Adipocyte (in vitro differentiated cells): ENCODE measurements around the gene MGAT5.

Experiments used
- DNase-seq: peaks from one replicate; pipeline ENCODE4 v3.0.0-alpha.2; 2015; ENCODE audit warnings: low read depth
- H3K27me3 ChIP-seq: replicated peaks from 2 replicates; pipeline ENCODE4 v1.7.0; 2013; ENCODE audit warnings: mild to moderate bottlenecking, low read length, moderate library complexity; ENCODE audit not compliant: control insufficient read depth, insufficient read depth
- H3K36me3 ChIP-seq: 2 replicates; pipeline ENCODE4 v1.7.0; 2013; ENCODE audit warnings: low read length, mild to moderate bottlenecking, moderate library complexity; ENCODE audit not compliant: control insufficient read depth, insufficient read depth, severe bottlenecking
- H3K4me1 ChIP-seq: 2 replicates; pipeline ENCODE4 v1.7.0; 2013; ENCODE audit warnings: mild to moderate bottlenecking, low read length, moderate library complexity; ENCODE audit not compliant: control insufficient read depth, insufficient read depth
- H3K4me3 ChIP-seq: 2 replicates; pipeline ENCODE4 v1.7.0; 2013; ENCODE audit warnings: mild to moderate bottlenecking, low read length, moderate library complexity
- H3K9ac ChIP-seq: 2 replicates; pipeline ENCODE4 v1.7.0; 2013; ENCODE audit warnings: mild to moderate bottlenecking, low read length, moderate library complexity
- H3K9me3 ChIP-seq: 2 replicates; pipeline ENCODE4 v1.7.0; 2013; ENCODE audit warnings: mild to moderate bottlenecking, low read length, moderate library complexity; ENCODE audit not compliant: control insufficient read depth

Gene MGAT5

DNA sequence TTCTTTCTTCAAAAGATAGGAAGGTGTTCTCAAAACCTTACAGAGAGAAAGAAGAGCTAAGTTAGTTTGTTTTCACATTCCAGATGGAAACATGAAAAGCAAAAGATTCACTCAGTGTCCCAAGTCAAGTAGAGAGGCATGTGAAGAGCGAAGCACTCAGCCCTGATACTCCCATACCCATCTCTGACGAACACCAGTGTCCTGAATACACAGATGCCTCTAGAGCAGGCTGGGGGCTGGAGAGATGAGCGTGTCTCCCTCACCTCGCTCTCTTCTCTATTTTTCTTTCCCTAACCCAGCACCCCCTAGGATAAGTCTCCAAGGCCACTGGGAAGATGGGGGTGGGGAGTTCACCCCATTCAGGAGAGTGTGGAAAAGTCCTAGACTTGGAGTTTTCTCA lies 237.2 kb downstream of the MGAT5 start:
- no peak overlapping the region for H3K4me3 ChIP-seq
- H3K36me3 ChIP-seq = no peaks in the 10 kb centered on the region
- H3K9ac ChIP-seq = no peak overlapping the region
- no peaks in the 10 kb centered on the region for H3K4me1 ChIP-seq
- DNase-seq = no peak
- peaks cover 20% of the 10 kb centered on the region for H3K27me3 ChIP-seq
- H3K9me3 ChIP-seq = no peaks in the 10 kb centered on the region

DNA sequence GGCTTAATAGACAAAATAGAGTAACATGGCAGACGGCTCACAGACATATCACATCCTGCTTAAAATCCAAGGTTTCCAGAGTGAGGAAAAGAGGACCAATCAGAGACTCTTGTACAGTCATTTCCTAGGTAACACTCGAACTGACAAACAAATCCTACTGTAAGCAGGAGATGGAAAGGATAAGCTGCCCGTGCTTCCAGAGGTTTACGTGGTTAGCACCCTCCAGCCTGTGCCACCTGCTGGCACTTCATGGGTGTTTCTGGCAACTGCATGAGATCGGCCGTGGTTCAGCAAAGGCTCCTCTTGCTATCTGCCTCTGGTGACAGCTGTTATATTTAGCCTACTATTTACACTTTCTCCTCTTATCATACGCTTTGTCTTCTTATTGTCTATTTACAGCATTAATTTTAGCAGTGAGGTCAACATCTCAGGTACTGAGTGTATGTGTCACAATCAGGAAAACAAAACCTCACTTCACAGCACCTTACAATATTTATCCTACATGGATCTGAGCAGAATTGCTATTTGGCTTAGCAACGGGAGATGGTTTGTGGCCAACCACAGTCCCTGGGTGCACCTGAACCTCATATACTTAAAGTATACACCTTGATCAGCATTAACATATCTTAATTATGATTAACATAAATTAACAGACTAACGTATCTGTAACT lies 238.0 kb downstream of the MGAT5 start:
- DNase-seq = no peak
- Histone ChIP-seq H3K27me3 (peaks cover 20% of the 10 kb centered on the region), H3K9me3 (no peaks in the 10 kb centered on the region), H3K9ac (no peak overlapping the region), H3K36me3 (no peaks in the 10 kb centered on the region), H3K4me3 (no peak overlapping the region), H3K4me1 (no peaks in the 10 kb centered on the region)

DNA sequence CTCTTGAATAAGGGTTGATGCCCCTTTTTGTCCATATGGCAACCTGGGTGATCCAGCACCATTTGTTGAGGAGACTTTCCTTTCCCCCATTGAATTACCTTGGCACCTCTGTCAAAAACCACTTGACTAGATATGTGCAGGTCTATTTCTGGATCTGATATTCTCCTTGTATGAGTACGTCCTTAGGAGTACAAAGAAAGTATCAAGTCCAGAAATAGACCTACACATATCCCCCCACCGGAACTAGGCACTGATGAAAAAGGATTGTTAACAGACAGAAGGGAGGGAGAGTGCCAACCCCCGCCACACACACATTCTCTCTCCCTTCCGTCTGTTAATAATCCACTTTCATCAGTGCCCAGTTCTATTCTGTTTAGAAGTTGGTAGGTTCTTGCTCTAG lies 239.9 kb downstream of the MGAT5 start:
- Histone ChIP-seq H3K9ac (no peak overlapping the region), H3K27me3 (peaks cover 20% of the 10 kb centered on the region), H3K4me1 (no peaks in the 10 kb centered on the region), H3K36me3 (no peaks in the 10 kb centered on the region), H3K4me3 (no peak overlapping the region), H3K9me3 (no peaks in the 10 kb centered on the region)
- no peak for DNase-seq

GRCh38 chr2:134498654-134499053 lies 244.8 kb downstream of the MGAT5 start:
- Histone ChIP-seq H3K36me3 (no peaks in the 10 kb centered on the region), H3K27me3 (peaks cover 7% of the 10 kb centered on the region), H3K9me3 (peaks cover 3% of the 10 kb centered on the region)

GRCh38 chr2:134499307-134499926 lies 245.5 kb downstream of the MGAT5 start:
- Histone ChIP-seq H3K9ac (no peak overlapping the region), H3K36me3 (no peaks in the 10 kb centered on the region), H3K4me1 (no peaks in the 10 kb centered on the region), H3K27me3 (peaks cover 13% of the 10 kb centered on the region), H3K9me3 (peaks cover 3% of the 10 kb centered on the region), H3K4me3 (no peak overlapping the region)
- DNase-seq = no peak

More at GRCh38 chr2:134498654-134499053, 244.8 kb downstream of the MGAT5 start:
- DNase-seq = no peak
- no peak overlapping the region for H3K4me3 ChIP-seq
- H3K4me1 ChIP-seq = no peaks in the 10 kb centered on the region
- H3K9ac ChIP-seq = no peak overlapping the region

GRCh38 chr2:134500211-134500935 lies 246.5 kb downstream of the MGAT5 start:
- Histone ChIP-seq H3K4me1 (no peaks in the 10 kb centered on the region), H3K9me3 (peaks cover 3% of the 10 kb centered on the region), H3K36me3 (no peaks in the 10 kb centered on the region), H3K9ac (no peak overlapping the region), H3K4me3 (no peak overlapping the region), H3K27me3 (peaks cover 13% of the 10 kb centered on the region)
- DNase-seq = no peak

- Histone ChIP-seq H3K36me3 (no peaks in the 10 kb centered on the region), H3K4me1 (no peaks in the 10 kb centered on the region), H3K9ac (no peak overlapping the region), H3K4me3 (no peak overlapping the region), H3K9me3 (peaks cover 3% of the 10 kb centered on the region), H3K27me3 (peaks cover 13% of the 10 kb centered on the region)
- DNase-seq = no peak
These were observed 247.7 kb downstream of the MGAT5 start for GRCh38 chr2:134501476-134502091.

- H3K9me3 ChIP-seq = peaks cover 3% of the 10 kb centered on the region
- no peaks in the 10 kb centered on the region for H3K36me3 ChIP-seq
- no peak overlapping the region for H3K9ac ChIP-seq
- peaks cover 13% of the 10 kb centered on the region for H3K27me3 ChIP-seq
- no peak for DNase-seq
- no peaks in the 10 kb centered on the region for H3K4me1 ChIP-seq
- no peak overlapping the region for H3K4me3 ChIP-seq
These were observed 248.2 kb downstream of the MGAT5 start for GRCh38 chr2:134502104-134502503.
